ENCODE measurements around the gene ARHGAP36.

DNA sequence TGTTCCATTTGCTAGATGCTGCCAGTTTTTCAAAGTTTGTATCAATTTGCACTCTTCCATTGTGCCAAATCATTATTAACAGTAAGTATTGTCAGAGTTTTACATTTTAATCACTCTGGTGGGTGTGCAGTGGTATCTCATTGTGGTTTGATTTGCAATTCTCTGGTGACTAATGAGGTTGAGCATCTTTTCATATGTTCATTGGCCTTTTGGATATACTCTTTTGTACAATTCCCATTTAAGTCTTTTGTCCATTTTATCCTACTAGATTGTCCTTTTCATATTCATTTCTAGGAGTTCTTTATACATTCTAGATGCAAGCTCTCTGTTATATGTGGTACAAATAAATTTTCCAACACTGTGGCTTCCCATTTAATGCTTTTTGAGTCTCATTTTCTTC is 17.4 kb upstream of the ARHGAP36 start:
- TF ChIP-seq, protein P1, sequence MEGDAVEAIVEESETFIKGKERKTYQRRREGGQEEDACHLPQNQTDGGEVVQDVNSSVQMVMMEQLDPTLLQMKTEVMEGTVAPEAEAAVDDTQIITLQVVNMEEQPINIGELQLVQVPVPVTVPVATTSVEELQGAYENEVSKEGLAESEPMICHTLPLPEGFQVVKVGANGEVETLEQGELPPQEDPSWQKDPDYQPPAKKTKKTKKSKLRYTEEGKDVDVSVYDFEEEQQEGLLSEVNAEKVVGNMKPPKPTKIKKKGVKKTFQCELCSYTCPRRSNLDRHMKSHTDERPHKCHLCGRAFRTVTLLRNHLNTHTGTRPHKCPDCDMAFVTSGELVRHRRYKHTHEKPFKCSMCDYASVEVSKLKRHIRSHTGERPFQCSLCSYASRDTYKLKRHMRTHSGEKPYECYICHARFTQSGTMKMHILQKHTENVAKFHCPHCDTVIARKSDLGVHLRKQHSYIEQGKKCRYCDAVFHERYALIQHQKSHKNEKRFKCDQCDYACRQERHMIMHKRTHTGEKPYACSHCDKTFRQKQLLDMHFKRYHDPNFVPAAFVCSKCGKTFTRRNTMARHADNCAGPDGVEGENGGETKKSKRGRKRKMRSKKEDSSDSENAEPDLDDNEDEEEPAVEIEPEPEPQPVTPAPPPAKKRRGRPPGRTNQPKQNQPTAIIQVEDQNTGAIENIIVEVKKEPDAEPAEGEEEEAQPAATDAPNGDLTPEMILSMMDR (IDR thresholded peaks at IDR 0.05): no peak
- no peak for TF ChIP-seq SMAD3 (CRISPR knock-in tag; IDR thresholded peaks at IDR 0.05; ENCODE audit: borderline replicate concordance)
- TF ChIP-seq, protein P2, sequence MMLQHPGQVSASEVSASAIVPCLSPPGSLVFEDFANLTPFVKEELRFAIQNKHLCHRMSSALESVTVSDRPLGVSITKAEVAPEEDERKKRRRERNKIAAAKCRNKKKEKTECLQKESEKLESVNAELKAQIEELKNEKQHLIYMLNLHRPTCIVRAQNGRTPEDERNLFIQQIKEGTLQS (CRISPR knock-in tag; conservative IDR thresholded peaks at IDR 0.05): no peak
- TF ChIP-seq, protein P3, sequence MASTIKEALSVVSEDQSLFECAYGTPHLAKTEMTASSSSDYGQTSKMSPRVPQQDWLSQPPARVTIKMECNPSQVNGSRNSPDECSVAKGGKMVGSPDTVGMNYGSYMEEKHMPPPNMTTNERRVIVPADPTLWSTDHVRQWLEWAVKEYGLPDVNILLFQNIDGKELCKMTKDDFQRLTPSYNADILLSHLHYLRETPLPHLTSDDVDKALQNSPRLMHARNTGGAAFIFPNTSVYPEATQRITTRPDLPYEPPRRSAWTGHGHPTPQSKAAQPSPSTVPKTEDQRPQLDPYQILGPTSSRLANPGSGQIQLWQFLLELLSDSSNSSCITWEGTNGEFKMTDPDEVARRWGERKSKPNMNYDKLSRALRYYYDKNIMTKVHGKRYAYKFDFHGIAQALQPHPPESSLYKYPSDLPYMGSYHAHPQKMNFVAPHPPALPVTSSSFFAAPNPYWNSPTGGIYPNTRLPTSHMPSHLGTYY (CRISPR knock-in tag; IDR thresholded peaks at IDR 0.05): no peak
